ENCODE measurements around the gene UTP4. TPM values are rescaled to one million over a fixed set of nuclear protein-coding genes. Genes with fewer than 3 reads are reported as not detected.

The UTP4 gene
- total RNA-seq = 10 to 100 TPM; 24.7 to 45.5 TPM
- 10 to 100 TPM; 44.8 to 51.1 (median 47.1) TPM for polyA plus RNA-seq (ENCODE audit: insufficient read length in 6 of 6)
- long read RNA-seq, donor 1, full-length matches to known transcripts = 7 of 14 reads
- long read RNA-seq, donor 1, partial matches to known transcripts = 7 of 14 reads
- long read RNA-seq, donor 1, other reads (novel, unspliced or antisense) = 0 of 14 reads
- long read RNA-seq, donor 2, partial matches to known transcripts = 5 of 11 reads
- long read RNA-seq, donor 2, other reads (novel, unspliced or antisense) = 0 of 11 reads
- long read RNA-seq, donor 3, transcript UTP4-201 (17 exons, 2,322 nt) = major isoform, 6 of 7 reads
- long read RNA-seq, donor 3, partial matches to known transcripts = 0 of 7 reads
- long read RNA-seq, donor 3, other reads (novel, unspliced or antisense) = 0 of 7 reads
- long read RNA-seq, donor 4, transcript UTP4-201 (17 exons, 2,322 nt) = major isoform, 6 of 7 reads
- long read RNA-seq, donor 4, partial matches to known transcripts = 1 of 7 reads
- long read RNA-seq, donor 4, other reads (novel, unspliced or antisense) = 0 of 7 reads
- long read RNA-seq, donor 5, full-length matches to known transcripts = 5 of 5 reads
- long read RNA-seq, donor 5, partial matches to known transcripts = 0 of 5 reads
- long read RNA-seq, donor 5, other reads (novel, unspliced or antisense) = 0 of 5 reads
- long read RNA-seq, donor 6, partial matches to known transcripts = 0 of 6 reads
- long read RNA-seq, donor 6, other reads (novel, unspliced or antisense) = 0 of 6 reads
- long read RNA-seq, donor 7, full-length matches to known transcripts = 7 of 7 reads
- long read RNA-seq, donor 7, partial matches to known transcripts = 0 of 7 reads
- long read RNA-seq, donor 7, other reads (novel, unspliced or antisense) = 0 of 7 reads
- long read RNA-seq, donor 8, full-length matches to known transcripts = 10 of 52 reads
- long read RNA-seq, donor 8, partial matches to known transcripts = 22 of 52 reads
- long read RNA-seq, donor 8, other reads (novel, unspliced or antisense) = 20 of 52 reads
- long read RNA-seq, donor 9 = 0 reads
- long read RNA-seq, donor 10, partial matches to known transcripts = 1 of 4 reads
- long read RNA-seq, donor 10, other reads (novel, unspliced or antisense) = 0 of 4 reads
- long read RNA-seq, donor 11 = 0 reads
- long read RNA-seq, donor 12, partial matches to known transcripts = 0 of 5 reads
- long read RNA-seq, donor 12, other reads (novel, unspliced or antisense) = 0 of 5 reads

- no peaks in the 10 kb centered on the region for H3K27me3 ChIP-seq
- peak within 1 kb of the TSS; percentile 88 to 90 for H3K27ac ChIP-seq
- peak within 1 kb of the TSS; percentile 81 to 87 for H3K4me3 ChIP-seq
- ATAC-seq (peak; percentile 92), DNase-seq (peak; percentile 79 to 97 (median 88))
- intact Hi-C loops (cut with DNase I) = no loop called here
- peaks cover 0 to 16% of the 10 kb centered on the region in 2 donors for H3K36me3 ChIP-seq
- H3K4me1 ChIP-seq = peaks cover 4 to 38% of the 10 kb centered on the region in 2 donors
- no peak for TF ChIP-seq CTCF (IDR thresholded peaks at IDR 0.05)
- no peaks in the 10 kb centered on the region for H3K9me3 ChIP-seq
These were observed at the start of gene UTP4, which contains the start of gene CHTF8 for GRCh38 chr16:69132424-69133252. UTP4 (plus strand) TSS chr16:69132649; CDS start chr16:69133460, 811 bp downstream. CHTF8 (minus strand) TSS chr16:69132588; CDS start chr16:69121458, 11,130 bp downstream.

- no peak for DNase-seq
- Histone ChIP-seq H3K4me3 (no peak overlapping the region), H3K27ac (no peak overlapping the region), H3K27me3 (no peaks in the 10 kb centered on the region), H3K4me1 (peaks cover 0 to under 1% of the 10 kb centered on the region in 2 donors), H3K9me3 (no peaks in the 10 kb centered on the region), H3K36me3 (peaks cover 0 to 25% of the 10 kb centered on the region in 2 donors)
- intact Hi-C loops (cut with DNase I) = no loop called here
- peak; percentile 49 for ATAC-seq
- TF ChIP-seq CTCF (IDR thresholded peaks at IDR 0.05) = no peak
These were observed 49.0 kb upstream of the UTP4 start for GRCh38 chr16:69083306-69083941.

DNA sequence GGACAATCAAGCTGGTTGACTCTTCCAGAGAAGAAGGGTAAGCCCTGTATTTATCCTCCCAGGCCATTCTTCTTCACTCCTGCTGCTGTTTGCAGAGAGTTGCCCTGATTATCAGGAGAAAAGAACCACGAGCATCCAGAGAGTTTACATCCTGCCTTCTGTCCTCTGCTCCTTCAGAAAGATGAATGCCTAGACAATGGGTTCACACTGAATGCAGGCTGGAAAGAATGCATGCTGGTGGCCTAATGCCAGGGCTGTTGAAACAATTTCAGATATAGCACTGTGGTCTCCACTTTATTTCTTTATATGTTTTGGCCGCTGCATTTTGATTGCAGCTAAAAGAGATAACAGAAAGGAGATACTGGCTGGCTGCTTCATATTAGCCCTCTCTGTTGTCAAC lies 48.2 kb upstream of the UTP4 start:
- H3K9me3 ChIP-seq = no peaks in the 10 kb centered on the region
- ATAC-seq (no peak), DNase-seq (no peak)
- no peaks in the 10 kb centered on the region for H3K27me3 ChIP-seq
- TF ChIP-seq CTCF (IDR thresholded peaks at IDR 0.05) = no peak
- intact Hi-C loops (cut with DNase I) = no loop called here
- peaks cover 2 to 3% of the 10 kb centered on the region in 2 donors for H3K4me1 ChIP-seq
- no peak overlapping the region for H3K4me3 ChIP-seq
- no peak overlapping the region for H3K27ac ChIP-seq
- H3K36me3 ChIP-seq = peaks cover 0 to 25% of the 10 kb centered on the region in 2 donors

DNA sequence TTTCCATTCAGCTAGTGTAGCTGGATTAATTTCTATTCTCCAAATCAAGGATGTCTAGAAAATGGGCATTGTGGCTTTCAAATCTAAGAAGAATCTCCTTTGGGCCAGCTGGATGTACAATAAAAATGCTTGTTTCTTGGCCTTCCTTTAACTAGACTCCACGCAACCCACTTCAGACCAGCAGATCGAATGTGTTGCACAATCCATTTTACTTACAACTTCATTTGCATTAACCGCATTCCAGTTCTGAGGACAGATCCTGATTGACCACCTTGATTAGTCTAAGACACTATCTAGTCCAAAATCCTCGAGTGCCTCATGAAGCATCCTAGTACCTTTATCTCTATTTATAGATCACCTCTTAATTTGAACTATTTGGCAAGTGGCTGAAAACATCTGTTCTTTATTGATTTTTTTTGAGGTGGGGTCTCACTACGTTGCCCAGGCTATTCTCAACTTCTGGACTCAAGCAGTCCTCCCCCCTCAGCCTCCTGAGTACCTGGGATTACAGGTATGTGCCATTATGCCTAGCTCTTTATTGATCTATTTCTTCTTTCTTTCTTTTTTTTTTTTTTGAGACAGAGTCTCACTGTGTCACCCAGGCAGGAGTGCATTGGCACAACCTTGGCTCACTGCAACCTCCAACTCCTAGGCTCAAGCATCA lies 47.3 kb upstream of the UTP4 start:
- Histone ChIP-seq H3K9me3 (no peaks in the 10 kb centered on the region), H3K36me3 (peaks cover 0 to 25% of the 10 kb centered on the region in 2 donors), H3K27ac (no peak overlapping the region), H3K4me3 (no peak overlapping the region), H3K27me3 (no peaks in the 10 kb centered on the region), H3K4me1 (peaks cover 3 to 10% of the 10 kb centered on the region in 2 donors)
- no peak for ATAC-seq
- DNase-seq = no peak
- no peak for TF ChIP-seq CTCF (IDR thresholded peaks at IDR 0.05)
- intact Hi-C loops (cut with DNase I) = no loop called here

All from left lung (tissue), 14 donors.